AG04449 (cell line): Measurements from ENCODE around the gene TMC5.
"Not testable (repeated sequence)": the region's sequence is repeated elsewhere in the genome, so short reads cannot be mapped to it uniquely, and the experiment has no call there.

Source experiments
- CTCF ChIA-PET: fragments of 350-600 bp; formaldehyde crosslinking; extraction: SDS; loops from one replicate; lab custom pipeline; 2021; ENCODE audit warnings: antibody characterized with exemption; lab: Yijun Ruan, JAX
- POLR2A ChIA-PET: fragments of 400-600, 350-600 bp; formaldehyde crosslinking; extraction: SDS; loops from one replicate; lab custom pipeline; 2020; ENCODE audit warnings: antibody characterized with exemption, inconsistent platforms; lab: Yijun Ruan, JAX
- DNase-seq: peaks from one replicate; pipeline ENCODE4 v3.0.0-alpha.2; 2010; ENCODE audit warnings: low read depth, low spot score
- H3K4me3 ChIP-seq: 2 replicates; pipeline ENCODE4 v1.5.1; 2011; ENCODE audit warnings: low read depth, mild to moderate bottlenecking, control low read depth, low read length
- CTCF ChIP-seq: IDR thresholded peaks from one replicate; pipeline ENCODE4 v1.5.1; 2011; ENCODE audit warnings: mild to moderate bottlenecking, moderate library complexity, low read length, control low read depth, inconsistent platforms; ENCODE audit not compliant: insufficient read depth; ENCODE audit errors: missing control alignments

The TMC5 gene

GRCh38 chr16:19542138-19542821 lies 124.6 kb downstream of the TMC5 start:
- DNase-seq: no peak
- H3K4me3 ChIP-seq: no peak overlapping the region
- ChIA-PET CTCF (interaction anchor here (0.7 to 2.0 kb wide), 3 partner anchors 11 to 42 kb away, joined by 3 to 9 read pairs (median 7); partner anchors contain the start of gene VPS35L), POLR2A (no interaction called here)
- no peak for TF ChIP-seq CTCF

DNA sequence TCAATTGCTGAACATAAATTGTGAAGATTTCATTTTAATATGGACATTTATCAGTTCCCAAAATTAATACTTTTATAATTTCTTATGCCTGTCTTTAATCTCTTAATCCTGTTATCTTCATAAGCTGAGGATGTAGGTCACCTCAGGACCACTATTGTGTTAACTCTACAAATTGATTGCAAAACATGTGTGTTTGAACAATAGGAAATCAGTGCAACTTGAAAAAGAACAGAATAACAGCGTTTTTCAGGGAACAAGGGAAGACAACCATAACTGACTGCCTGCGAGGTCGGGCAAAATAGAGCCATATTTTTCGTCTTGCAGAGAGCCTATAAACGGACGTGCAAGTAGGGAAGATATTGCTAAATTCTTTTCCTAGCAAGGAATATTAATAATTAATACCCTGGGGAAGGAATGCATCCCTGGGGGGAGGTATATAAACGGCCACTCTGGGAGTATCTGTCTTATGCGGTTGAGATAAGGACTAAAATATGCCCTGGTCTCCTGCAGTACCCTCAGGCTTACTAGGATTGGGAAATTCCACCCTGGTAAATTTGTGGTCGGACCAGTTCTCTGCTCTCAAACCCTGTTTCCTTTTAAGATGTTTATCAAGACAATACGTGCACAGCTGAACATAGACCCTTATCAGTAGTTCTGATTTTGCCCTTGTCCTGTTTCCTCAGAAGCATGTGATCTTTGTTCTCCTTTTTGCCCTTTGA lies 125.8 kb downstream of the TMC5 start:
- POLR2A ChIA-PET, H3K4me3 ChIP-seq, DNase-seq: not testable (repeated sequence)
- CTCF ChIA-PET: interaction anchor here (0.7 to 2.0 kb wide), 4 partner anchors 10 to 40 kb away, joined by 3 to 9 read pairs (median 5); partner anchors contain the start of gene VPS35L

DNA sequence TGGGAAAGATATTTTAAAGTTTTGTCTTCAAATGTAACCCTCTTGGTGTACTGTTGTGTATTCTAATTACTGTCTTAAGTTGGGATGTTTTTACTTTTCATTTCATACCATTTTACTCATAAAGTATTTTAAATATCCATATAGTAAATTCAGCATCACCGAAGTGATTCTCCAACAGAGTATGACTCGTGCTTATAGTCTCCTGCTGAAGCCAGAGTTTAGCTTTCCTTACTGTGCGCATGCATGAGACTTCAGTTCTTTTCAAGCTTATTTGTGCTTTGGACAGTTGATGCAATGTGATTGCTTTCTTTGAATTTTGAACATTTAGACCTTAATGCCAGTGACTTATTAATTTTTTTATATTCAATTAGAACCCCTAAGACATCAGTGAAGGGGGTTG lies 130.5 kb downstream of the TMC5 start:
- POLR2A ChIA-PET: no interaction called here
- DNase-seq: no peak
- no peak overlapping the region for H3K4me3 ChIP-seq
- CTCF ChIA-PET: interaction anchor here (1.0 to 2.7 kb wide), 3 partner anchors 10 to 12 kb away, joined by 3 to 9 read pairs (median 7); no protein-coding TSS in a partner anchor
- no peak for TF ChIP-seq CTCF
